Left lung (tissue), 10 donors: ENCODE data around the gene UBAC1. TPM values are rescaled to one million over a fixed set of nuclear protein-coding genes. Genes with fewer than 3 reads are reported as not detected.

Source experiments
- ATAC-seq: fragments of 200-7000 bp; cut with Tn5 transposase; one replicate; pipeline ENCODE4 v1.9.1; 2020; ENCODE audit warnings: moderate library complexity
- DNase-seq, 4 donors: peaks; one replicate each; pipeline ENCODE4 v3.0.0-alpha.2; 2013 to 2020
- H3K27ac ChIP-seq, 2 donors: fragments of 200-600 bp; sonication (generic) in 1 of 2; one replicate each; pipeline versions ENCODE4 v1.5.0 to v1.8.0; 2020 to 2021
- H3K27me3 ChIP-seq, 2 donors: fragments of 200-600 bp; sonication (generic) in 1 of 2; one replicate each; pipeline versions ENCODE4 v1.5.0 to v1.8.0; 2020 to 2021
- H3K36me3 ChIP-seq, 2 donors: fragments of 200-600 bp; sonication (generic) in 1 of 2; one replicate each; pipeline versions ENCODE4 v1.5.0 to v1.8.0; 2020 to 2021
- H3K4me1 ChIP-seq, 2 donors: fragments of 200-600 bp; one replicate each; pipeline ENCODE4 v1.8.0; 2021
- H3K4me3 ChIP-seq, 2 donors: fragments of 200-600 bp; sonication (generic) in 1 of 2; one replicate each; pipeline versions ENCODE4 v1.5.0 to v1.8.0; 2020 to 2021; ENCODE audit warnings: mild to moderate bottlenecking in 1 of 2
- H3K9me3 ChIP-seq, 2 donors: fragments of 200-600 bp; sonication (generic) in 1 of 2; one replicate each; pipeline versions ENCODE4 v1.5.0 to v1.8.0; 2020 to 2021
- CTCF ChIP-seq, 2 donors: fragments of 200-600 bp; sonication (generic) in 1 of 2; IDR thresholded peaks; one replicate each; pipeline versions ENCODE4 v1.5.0 to v1.8.0; 2021; ENCODE audit warnings: antibody characterized with exemption in 2 of 2
- intact Hi-C, 2 donors: fragments of 100-400 bp; cut with DNase I; formaldehyde crosslinking; loops; one replicate each; pipeline versions ENCODE4 v1.11.2 to v1.14.2; 2022
- polyA plus RNA-seq, 6 donors: library from polyadenylated mRNA; unstranded; fragments of 120-200 nt; gene quantifications; one replicate each; pipeline ENCODE4 v1.2.1, GENCODE V29; 2013; ENCODE audit not compliant: insufficient read length in 6 of 6
- total RNA-seq, 2 donors: library from RNA; stranded (reverse); fragmentation: NEBNext Ultra II Directional; extraction: Animal tissue kit (Norgen Biotek cat#: 25700); gene quantifications; one replicate each; pipeline ENCODE4 v1.2.1, GENCODE V29; 2021
- donor health status: DM: no; HTN: yes; CAD: no.
- donor health status: DM: no; HTN: no; CAD: no.

UBAC1 gene
- total and polyA plus RNA-seq, 8 donors: 28.5 to 40.2 (median 33.5) TPM

GRCh38 chr9:135939351-135940265, 21.6 kb downstream of the UBAC1 start:
- peaks cover 0 to 100% of the 10 kb centered on the region in 2 donors for H3K36me3 ChIP-seq
- no peaks in the 10 kb centered on the region for H3K4me1 ChIP-seq
- H3K9me3 ChIP-seq: peaks cover 0 to 1% of the 10 kb centered on the region in 2 donors
- ATAC-seq (no peak), DNase-seq (no peak)
- H3K4me3 ChIP-seq: no peak overlapping the region
- intact Hi-C loops: no loop called here
- H3K27me3 ChIP-seq: no peaks in the 10 kb centered on the region
- no peak for TF ChIP-seq CTCF (IDR thresholded peaks at IDR 0.05)
- H3K27ac ChIP-seq: no peak overlapping the region

GRCh38 chr9:135937521-135938489, 23.4 kb downstream of the UBAC1 start:
- no peaks in the 10 kb centered on the region for H3K4me1 ChIP-seq
- H3K36me3 ChIP-seq: peaks cover 0 to 100% of the 10 kb centered on the region in 2 donors
- DNase-seq (no peak), ATAC-seq (no peak)
- peaks cover 0 to 1% of the 10 kb centered on the region in 2 donors for H3K9me3 ChIP-seq
- H3K27me3 ChIP-seq: no peaks in the 10 kb centered on the region
- no peak for TF ChIP-seq CTCF (IDR thresholded peaks at IDR 0.05)
- H3K27ac ChIP-seq: no peak overlapping the region
- H3K4me3 ChIP-seq: no peak overlapping the region
- intact Hi-C loops: no loop called here

GRCh38 chr9:135933114-135933513, 28.1 kb downstream of the UBAC1 start:
- Histone ChIP-seq H3K36me3 (peaks cover 0 to 87% of the 10 kb centered on the region in 2 donors), H3K27me3 (no peaks in the 10 kb centered on the region), H3K27ac (no peak overlapping the region), H3K9me3 (peaks cover 0 to 1% of the 10 kb centered on the region in 2 donors), H3K4me3 (no peak overlapping the region), H3K4me1 (no peaks in the 10 kb centered on the region)
- DNase-seq (peak in 1 of 4 donors; percentile 4), ATAC-seq (no peak)
- intact Hi-C loops: no loop called here
- no peak for TF ChIP-seq CTCF (IDR thresholded peaks at IDR 0.05)

GRCh38 chr9:135932656-135933055, 28.5 kb downstream of the UBAC1 start:
- Histone ChIP-seq H3K4me3 (no peak overlapping the region), H3K9me3 (peaks cover 0 to 1% of the 10 kb centered on the region in 2 donors), H3K4me1 (no peaks in the 10 kb centered on the region), H3K27ac (no peak overlapping the region), H3K27me3 (no peaks in the 10 kb centered on the region), H3K36me3 (peaks cover 0 to 83% of the 10 kb centered on the region in 2 donors)
- DNase-seq: peak in 1 of 4 donors; percentile 56
- no peak for TF ChIP-seq CTCF (IDR thresholded peaks at IDR 0.05)
- intact Hi-C loops: no loop called here
- ATAC-seq: no peak
